Panc1 (cell line): ENCODE results near the gene MTURN.

Experiments
- POLR2AphosphoS5 ChIP-seq: IDR thresholded peaks from 2 replicates; pipeline ENCODE4 v1.6.1; 2012; ENCODE audit warnings: mild to moderate bottlenecking, low read depth, low read length, moderate library complexity
- TF ChIP-seq, protein P1 (sequence below): fragments of 450-650 bp; IDR thresholded peaks from 2 replicates; pipeline ENCODE4 v1.5.1; 2017; ENCODE audit warnings: mild to moderate bottlenecking

DNA sequence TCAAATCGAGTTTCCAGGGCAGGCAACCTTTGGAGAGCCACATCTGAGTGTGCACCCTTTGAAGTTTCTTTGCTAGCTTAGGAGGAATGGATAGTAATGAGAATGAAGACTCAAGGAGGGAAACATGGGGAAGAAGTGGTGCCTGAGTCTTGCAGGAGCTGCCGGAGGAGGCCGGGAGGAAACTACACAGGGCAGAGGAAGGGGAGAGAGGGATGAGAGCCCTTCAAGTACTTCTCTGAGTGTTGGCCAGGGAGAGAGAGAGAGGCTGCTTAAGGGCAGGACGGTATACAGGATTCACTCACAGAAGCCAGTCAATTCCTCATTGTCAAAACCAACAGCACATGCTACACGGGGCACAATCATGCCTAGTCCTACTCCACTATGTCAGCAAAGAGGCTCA lies 75.2 kb downstream of the MTURN start:
- no peak for TF ChIP-seq POLR2AphosphoS5
- TF ChIP-seq, protein P1, sequence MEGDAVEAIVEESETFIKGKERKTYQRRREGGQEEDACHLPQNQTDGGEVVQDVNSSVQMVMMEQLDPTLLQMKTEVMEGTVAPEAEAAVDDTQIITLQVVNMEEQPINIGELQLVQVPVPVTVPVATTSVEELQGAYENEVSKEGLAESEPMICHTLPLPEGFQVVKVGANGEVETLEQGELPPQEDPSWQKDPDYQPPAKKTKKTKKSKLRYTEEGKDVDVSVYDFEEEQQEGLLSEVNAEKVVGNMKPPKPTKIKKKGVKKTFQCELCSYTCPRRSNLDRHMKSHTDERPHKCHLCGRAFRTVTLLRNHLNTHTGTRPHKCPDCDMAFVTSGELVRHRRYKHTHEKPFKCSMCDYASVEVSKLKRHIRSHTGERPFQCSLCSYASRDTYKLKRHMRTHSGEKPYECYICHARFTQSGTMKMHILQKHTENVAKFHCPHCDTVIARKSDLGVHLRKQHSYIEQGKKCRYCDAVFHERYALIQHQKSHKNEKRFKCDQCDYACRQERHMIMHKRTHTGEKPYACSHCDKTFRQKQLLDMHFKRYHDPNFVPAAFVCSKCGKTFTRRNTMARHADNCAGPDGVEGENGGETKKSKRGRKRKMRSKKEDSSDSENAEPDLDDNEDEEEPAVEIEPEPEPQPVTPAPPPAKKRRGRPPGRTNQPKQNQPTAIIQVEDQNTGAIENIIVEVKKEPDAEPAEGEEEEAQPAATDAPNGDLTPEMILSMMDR, result no peak
